Central memory CD8-positive, alpha-beta T cell (primary cell): ENCODE data around the gene TSC2.
"Not testable (repeated sequence)": the region's sequence is repeated elsewhere in the genome, so short reads cannot be mapped to it uniquely, and the experiment has no call there.

ENCODE experiments used
- ATAC-seq: fragments of 150-1000 bp; cut with Tn5 transposase; replicated peaks from 2 replicates; pipeline ENCODE4 v1.10.0; 2022; ENCODE audit warnings: mild to moderate bottlenecking, moderate FRiP score, moderate number of reproducible peaks; ENCODE audit not compliant: poor library complexity, severe bottlenecking; ENCODE audit errors: extremely low read depth
- DNase-seq, 2 donors: peaks; one replicate each; pipeline ENCODE4 v3.0.0; 2021; ENCODE audit warnings: low spot score in 2 of 2
- H3K27ac Mint-ChIP-seq: one replicate; pipeline ENCODE4 v1.8.0; 2022; ENCODE audit warnings: low read depth, mild to moderate bottlenecking, moderate library complexity, mixed read lengths
- H3K27me3 Mint-ChIP-seq: one replicate; pipeline ENCODE4 v1.8.0; 2022; ENCODE audit warnings: mixed read lengths
- H3K36me3 Mint-ChIP-seq: one replicate; pipeline ENCODE4 v1.8.0; 2022; ENCODE audit warnings: mild to moderate bottlenecking, moderate library complexity, mixed read lengths; ENCODE audit not compliant: insufficient read depth
- H3K4me1 Mint-ChIP-seq: one replicate; pipeline ENCODE4 v1.8.0; 2022; ENCODE audit warnings: mixed read lengths
- H3K4me3 Mint-ChIP-seq: one replicate; pipeline ENCODE4 v1.8.0; 2022; ENCODE audit warnings: mild to moderate bottlenecking, moderate library complexity, mixed read lengths
- H3K9me3 Mint-ChIP-seq: one replicate; pipeline ENCODE4 v1.8.0; 2022; ENCODE audit warnings: mixed read lengths

The TSC2 gene

DNA sequence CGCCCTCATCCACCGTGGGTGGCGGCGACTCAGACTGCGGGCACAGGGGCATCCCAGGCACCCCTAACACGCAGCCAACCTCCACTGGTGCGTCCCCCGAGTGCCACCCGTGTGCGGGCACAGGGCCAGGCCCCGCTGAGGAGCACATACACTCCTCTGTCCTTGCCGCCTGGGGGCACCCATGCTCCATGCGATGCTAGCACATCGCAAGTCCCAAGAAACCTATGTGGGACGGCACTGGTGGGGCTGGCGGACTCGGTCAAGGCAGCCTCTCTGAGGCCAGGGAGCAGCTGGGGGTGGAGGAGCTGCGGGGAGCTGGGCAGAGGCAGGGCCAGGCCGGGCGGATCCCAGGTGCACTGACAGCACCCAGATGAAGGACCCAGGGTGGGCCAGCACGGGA is 42.1 kb upstream of the TSC2 start:
- DNase-seq (no peak), ATAC-seq (no peak)
- peak overlapping the region; percentile 58 for H3K27ac Mint-ChIP-seq
- peaks cover 48% of the 10 kb centered on the region for H3K4me1 Mint-ChIP-seq
- H3K27me3 Mint-ChIP-seq: no peaks in the 10 kb centered on the region
- H3K9me3 Mint-ChIP-seq: no peaks in the 10 kb centered on the region
- peak overlapping the region; percentile 4 for H3K4me3 Mint-ChIP-seq
- peaks cover 18% of the 10 kb centered on the region for H3K36me3 Mint-ChIP-seq

DNA sequence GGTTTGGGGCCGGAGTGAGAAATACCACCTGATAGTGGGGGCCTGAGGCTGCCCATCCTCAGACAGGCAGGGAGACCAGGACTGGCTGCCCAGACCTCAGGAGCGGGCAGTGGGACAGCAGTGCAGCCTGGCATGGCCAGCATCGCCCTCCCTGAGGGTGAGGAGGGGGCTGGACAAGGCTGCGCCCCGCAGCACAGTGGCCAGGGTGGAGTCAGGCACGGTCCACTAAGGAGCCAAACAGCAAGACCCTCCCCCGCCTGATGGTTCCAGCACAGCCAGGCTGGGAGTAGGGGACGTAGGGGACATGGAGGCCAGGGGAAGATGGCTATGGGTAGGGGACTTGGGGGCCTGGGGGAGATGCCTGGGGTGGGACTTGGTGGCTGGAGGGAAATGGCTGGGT is 41.5 kb upstream of the TSC2 start:
- Mint-ChIP-seq H3K4me1 (peaks cover 48% of the 10 kb centered on the region), H3K27me3 (no peaks in the 10 kb centered on the region), H3K36me3 (peaks cover 14% of the 10 kb centered on the region), H3K27ac (peak overlapping the region; percentile 58), H3K9me3 (no peaks in the 10 kb centered on the region), H3K4me3 (peak overlapping the region; percentile 83)
- ATAC-seq (no peak), DNase-seq (no peak)

DNA sequence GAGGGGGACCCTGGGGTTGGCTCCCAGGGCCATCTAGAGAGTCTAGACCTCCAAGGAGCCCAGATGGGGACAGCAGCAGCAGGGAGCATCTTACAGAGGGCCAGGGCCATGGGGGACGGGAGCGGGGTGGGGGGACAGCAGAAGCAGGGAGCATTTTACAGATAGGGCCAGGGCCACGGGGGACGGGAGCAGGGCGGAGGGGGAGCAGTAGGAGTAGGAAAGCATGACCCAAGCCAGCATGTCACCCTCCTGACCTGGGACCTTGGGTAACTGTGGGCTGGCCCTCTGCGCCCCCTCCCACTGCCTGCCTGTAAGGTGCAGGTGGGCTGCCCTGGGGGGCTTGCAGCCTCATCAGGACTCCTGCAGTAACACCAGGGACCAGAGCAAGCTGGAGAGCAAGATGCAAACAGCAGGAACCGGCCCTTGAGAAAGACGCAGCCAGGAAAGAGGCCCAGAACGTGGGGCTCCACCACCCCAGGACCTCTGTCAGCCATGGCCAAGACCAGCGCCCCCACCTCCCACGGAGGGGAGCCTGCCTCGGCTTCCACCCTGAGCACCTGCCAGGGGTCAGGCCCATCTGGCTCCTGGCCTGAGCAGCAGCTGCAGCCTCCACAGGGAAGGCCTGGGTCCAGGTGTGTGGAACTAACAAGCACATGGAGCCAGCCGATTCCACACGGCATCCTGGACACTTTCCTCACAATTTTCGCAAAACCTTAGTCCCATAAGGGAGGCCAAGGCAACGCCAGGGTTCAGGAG is 40.5 kb upstream of the TSC2 start:
- H3K36me3 Mint-ChIP-seq: peaks cover 10% of the 10 kb centered on the region
- H3K27ac Mint-ChIP-seq: peak overlapping the region; percentile 81
- no peak for DNase-seq
- H3K9me3 Mint-ChIP-seq: no peaks in the 10 kb centered on the region
- no peaks in the 10 kb centered on the region for H3K27me3 Mint-ChIP-seq
- H3K4me1 Mint-ChIP-seq: peaks cover 48% of the 10 kb centered on the region
- H3K4me3 Mint-ChIP-seq: peak overlapping the region; percentile 83
- no peak for ATAC-seq

DNA sequence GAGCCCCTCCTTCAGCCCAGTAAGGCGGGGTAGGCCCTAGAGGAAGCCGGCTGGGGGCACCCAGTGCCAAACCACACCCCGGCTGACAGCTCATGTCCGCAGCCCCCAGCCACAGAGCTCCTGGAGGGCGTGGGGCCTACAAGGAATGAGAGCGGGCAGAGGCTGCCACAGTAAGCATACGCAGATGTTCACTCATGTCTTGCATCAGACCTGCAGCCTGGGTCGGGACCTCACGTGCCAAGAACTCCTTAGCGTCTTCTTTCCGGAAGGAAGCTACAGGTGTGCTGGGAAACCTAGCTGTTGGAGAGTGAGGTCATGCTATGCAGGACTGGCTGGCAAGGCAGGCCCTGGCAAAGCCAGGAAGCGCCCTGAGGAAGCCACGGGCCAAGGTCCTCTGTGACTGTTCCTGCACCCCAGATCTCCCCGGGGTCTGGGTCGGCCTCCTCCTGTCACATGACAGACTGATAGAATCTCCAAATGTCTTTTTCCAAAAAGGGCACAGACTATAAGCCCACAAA is 39.7 kb upstream of the TSC2 start:
- no peaks in the 10 kb centered on the region for H3K27me3 Mint-ChIP-seq
- peaks cover 48% of the 10 kb centered on the region for H3K4me1 Mint-ChIP-seq
- no peak for ATAC-seq
- H3K36me3 Mint-ChIP-seq: peaks cover 8% of the 10 kb centered on the region
- H3K27ac Mint-ChIP-seq: peak overlapping the region; percentile 81
- no peaks in the 10 kb centered on the region for H3K9me3 Mint-ChIP-seq
- peak overlapping the region; percentile 83 for H3K4me3 Mint-ChIP-seq
- no peak for DNase-seq

- H3K4me1 Mint-ChIP-seq: peaks cover 48% of the 10 kb centered on the region
- H3K27ac Mint-ChIP-seq: peak overlapping the region; percentile 81
- peak overlapping the region; percentile 83 for H3K4me3 Mint-ChIP-seq
- H3K27me3 Mint-ChIP-seq: no peaks in the 10 kb centered on the region
- no peak for ATAC-seq
- peaks cover 8% of the 10 kb centered on the region for H3K36me3 Mint-ChIP-seq
- DNase-seq: no peak
- no peaks in the 10 kb centered on the region for H3K9me3 Mint-ChIP-seq
Observed at GRCh38 chr16:2008631-2009163, 39.1 kb upstream of the TSC2 start.

GRCh38 chr16:2009164-2009711 is 38.5 kb upstream of the TSC2 start:
- Mint-ChIP-seq H3K4me3 (peak overlapping the region; percentile 83), H3K36me3 (peaks cover 7% of the 10 kb centered on the region), H3K27me3 (no peaks in the 10 kb centered on the region), H3K4me1 (peaks cover 48% of the 10 kb centered on the region), H3K27ac (peak overlapping the region; percentile 81), H3K9me3 (no peaks in the 10 kb centered on the region)
- ATAC-seq (peak; percentile 55), DNase-seq (no peak)

DNA sequence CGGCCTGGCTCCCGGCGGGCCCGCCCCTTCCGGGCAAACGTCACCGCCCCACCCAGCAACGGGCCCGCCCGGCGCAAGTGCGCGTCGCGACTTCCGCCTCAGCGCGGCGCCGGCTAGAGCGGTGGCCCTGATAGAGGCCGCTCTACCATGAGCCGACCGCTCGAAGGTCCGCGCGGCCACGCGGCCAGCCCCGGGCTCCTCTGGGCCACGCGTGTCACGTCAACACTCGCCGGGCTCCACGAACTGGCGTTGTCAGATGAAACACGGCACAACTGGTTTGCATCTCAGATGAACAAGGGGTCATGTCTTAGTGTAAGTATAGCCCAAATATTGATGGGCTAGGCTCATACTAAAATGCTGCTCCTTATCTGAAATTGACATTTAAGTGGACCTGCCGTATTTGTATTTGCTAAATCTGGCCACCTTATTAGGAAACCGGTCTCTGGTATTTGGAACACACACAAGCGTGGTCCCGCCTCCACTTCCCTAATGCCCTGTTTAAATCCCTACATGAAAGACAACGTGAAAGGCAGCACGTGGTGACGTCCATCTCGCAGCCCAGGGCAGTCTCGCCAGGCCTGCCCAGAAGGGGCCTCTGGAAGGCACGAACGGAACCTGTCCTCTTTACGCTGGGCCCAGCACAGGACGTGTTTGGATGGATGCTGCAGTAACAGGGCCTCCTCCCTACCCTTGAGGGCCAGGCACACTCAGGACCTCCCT is 37.8 kb upstream of the TSC2 start, which contains the start of gene ZNF598:
TSS of gene ZNF598 (minus strand) at position 31 of the 720 bp plus-strand sequence.
- H3K4me3 Mint-ChIP-seq: peak within 1 kb of the TSS; percentile 83
- peak; percentile 56 to 59 for DNase-seq
- H3K9me3 Mint-ChIP-seq: no peaks in the 10 kb centered on the region
- peak within 1 kb of the TSS; percentile 93 for H3K27ac Mint-ChIP-seq
- H3K4me1 Mint-ChIP-seq: peaks cover 44% of the 10 kb centered on the region
- peaks cover 7% of the 10 kb centered on the region for H3K36me3 Mint-ChIP-seq
- no peaks in the 10 kb centered on the region for H3K27me3 Mint-ChIP-seq
- peak; percentile 93 for ATAC-seq

DNA sequence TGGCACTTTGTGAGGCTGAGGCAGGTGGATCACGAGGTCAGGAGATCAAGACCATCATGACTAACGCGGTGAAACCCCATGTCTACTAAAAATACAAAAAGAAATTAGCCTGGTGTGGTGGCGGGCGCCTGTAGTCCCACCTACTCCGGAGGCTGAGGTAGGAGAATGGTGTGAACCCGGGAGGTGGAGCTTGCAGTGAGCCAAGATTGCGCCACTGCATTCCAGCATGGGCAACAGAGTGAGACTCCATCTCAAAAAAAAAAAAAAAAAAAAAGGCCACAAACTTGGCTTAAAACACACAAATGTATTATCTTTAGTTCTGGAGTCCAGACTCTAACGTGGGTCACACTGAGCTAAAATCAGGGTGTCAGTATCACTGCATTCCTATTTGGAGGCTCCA is 36.1 kb upstream of the TSC2 start:
- not testable (repeated sequence) for H3K27me3 Mint-ChIP-seq, ATAC-seq, DNase-seq, H3K36me3 Mint-ChIP-seq, H3K4me3 Mint-ChIP-seq, H3K27ac Mint-ChIP-seq, H3K9me3 Mint-ChIP-seq
- H3K4me1 Mint-ChIP-seq: peaks cover 28% of the 10 kb centered on the region

DNA sequence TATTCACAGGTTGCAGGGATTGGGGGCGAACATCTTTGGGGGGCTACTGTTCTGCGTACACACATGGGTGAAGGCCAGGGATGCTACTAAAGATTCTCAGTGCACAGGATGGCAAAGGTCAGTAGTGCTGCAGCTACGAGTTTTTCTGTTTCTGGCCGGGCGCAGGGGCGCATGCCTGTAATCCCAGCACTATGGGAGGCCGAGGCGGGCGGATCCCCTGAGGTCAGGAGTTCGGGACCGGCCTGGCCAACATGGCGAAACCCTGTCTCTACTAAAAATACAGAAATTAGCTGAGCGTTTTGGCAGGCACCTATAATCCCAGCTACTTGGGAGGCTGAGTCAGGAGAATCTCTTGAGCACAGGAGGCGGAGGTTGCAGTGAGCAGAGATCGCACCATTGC is 34.3 kb upstream of the TSC2 start:
- no peak for ATAC-seq
- H3K27me3 Mint-ChIP-seq: peaks cover 3% of the 10 kb centered on the region
- H3K4me3 Mint-ChIP-seq: no peak overlapping the region
- DNase-seq: no peak
- H3K36me3 Mint-ChIP-seq: peaks cover 3% of the 10 kb centered on the region
- peaks cover 10% of the 10 kb centered on the region for H3K4me1 Mint-ChIP-seq
- no peak overlapping the region for H3K27ac Mint-ChIP-seq
- no peaks in the 10 kb centered on the region for H3K9me3 Mint-ChIP-seq

DNA sequence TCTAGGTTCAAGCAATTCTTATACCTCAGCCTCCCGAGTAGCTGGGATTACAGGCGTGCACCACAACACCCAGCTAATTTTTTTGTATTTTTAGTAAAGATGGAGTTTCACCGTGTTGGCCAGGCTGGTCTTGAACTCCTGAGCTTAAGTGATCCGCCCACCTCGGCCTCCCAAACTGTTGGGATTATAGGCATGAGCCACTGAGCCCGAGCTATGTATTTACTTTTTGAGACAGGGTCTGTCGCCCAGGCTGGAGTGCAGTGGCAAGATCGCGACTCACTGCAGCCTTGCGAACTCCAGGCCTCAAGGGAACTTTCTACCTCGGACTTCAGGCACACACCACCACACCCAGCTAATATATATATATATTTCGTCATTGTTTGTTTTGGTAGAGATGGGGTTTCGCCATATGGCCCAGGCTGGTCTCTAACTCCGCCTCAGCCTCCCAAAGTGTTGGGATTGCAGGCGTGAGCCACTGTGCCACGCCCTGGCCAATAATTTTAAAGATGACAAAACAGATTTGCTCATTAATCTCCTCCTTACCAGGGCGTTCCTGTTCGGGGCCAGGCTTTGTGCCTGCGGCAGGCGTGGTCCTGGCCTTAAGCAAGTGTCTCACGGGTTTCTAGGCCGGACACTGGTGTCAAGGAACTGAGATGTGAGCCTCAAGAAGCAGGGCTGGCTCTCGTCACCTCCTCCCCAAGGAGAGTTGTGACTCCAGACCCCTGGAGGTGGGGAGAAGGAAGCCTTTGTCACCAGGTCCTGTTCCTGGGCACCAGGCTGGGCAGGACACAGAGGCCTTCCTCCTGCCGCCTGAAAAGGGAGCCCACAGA is 32.5 kb upstream of the TSC2 start:
- Mint-ChIP-seq H3K4me3 (no peak overlapping the region), H3K36me3 (no peaks in the 10 kb centered on the region), H3K27ac (no peak overlapping the region), H3K9me3 (no peaks in the 10 kb centered on the region), H3K27me3 (peaks cover 11% of the 10 kb centered on the region), H3K4me1 (peaks cover under 1% of the 10 kb centered on the region)
- DNase-seq: no peak
- ATAC-seq: no peak

DNA sequence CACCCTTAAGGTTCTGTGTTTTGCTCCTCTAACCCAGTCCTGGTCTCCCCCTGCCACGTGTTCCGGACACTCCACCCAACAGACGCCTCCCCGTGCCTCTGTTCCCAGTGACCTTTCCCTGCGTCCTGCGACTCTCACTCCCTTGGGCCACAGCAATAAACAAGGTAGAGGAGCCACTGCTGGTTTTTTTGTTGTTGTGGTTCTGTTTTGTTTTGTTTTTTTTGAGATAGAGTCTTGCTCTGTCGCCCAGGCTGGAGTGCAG is 31.9 kb upstream of the TSC2 start:
- Mint-ChIP-seq H3K36me3 (no peaks in the 10 kb centered on the region), H3K4me3 (no peak overlapping the region), H3K27me3 (peaks cover 16% of the 10 kb centered on the region), H3K27ac (no peak overlapping the region), H3K4me1 (no peaks in the 10 kb centered on the region), H3K9me3 (no peaks in the 10 kb centered on the region)
- no peak for DNase-seq
- ATAC-seq: no peak

DNA sequence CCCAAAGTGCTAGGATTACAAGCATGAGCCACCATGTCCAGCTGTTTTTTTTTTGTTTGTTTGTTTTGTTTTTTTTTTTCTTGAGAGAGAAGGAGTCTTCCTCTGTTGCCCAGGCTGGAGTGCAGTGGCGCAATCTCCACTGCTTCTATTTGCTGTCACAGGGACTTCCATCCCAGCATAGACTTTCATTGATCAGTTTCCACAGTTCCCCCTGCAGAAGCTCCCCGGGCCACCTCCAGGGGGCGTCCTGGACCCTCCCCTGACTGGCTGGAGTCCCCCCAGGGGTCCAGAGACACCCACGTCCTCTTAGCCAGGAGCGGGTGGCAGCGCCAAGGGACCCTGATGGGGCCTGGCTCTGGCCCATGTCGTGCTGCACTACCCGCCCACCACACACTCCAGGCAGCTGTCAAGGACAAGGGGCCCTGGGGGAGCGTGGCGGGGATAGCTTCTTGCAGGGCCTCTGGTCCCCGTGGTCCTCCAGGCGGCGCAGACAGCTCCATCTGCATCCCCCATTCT is 31.3 kb upstream of the TSC2 start:
- Mint-ChIP-seq H3K27me3 (peaks cover 22% of the 10 kb centered on the region), H3K9me3 (no peaks in the 10 kb centered on the region), H3K4me1 (no peaks in the 10 kb centered on the region), H3K36me3 (no peaks in the 10 kb centered on the region), H3K27ac (no peak overlapping the region), H3K4me3 (no peak overlapping the region)
- no peak for ATAC-seq
- DNase-seq: no peak
